ENCODE measurements around the gene HUS1B. TPM values are rescaled to one million over a fixed set of nuclear protein-coding genes. Genes with fewer than 3 reads are reported as not detected.

HUS1B gene
- 3.9 and 7.0 TPM in 2 replicates for total RNA-seq (2014; rRNA removed; shearing (Covaris generic))
- 0.94 and 1.3 TPM in 2 replicates for polyA plus RNA-seq (2016; fragmentation: Nextera tagmentation; extraction: Ambion mirVana)
- long read RNA-seq = 0 reads

GRCh38 chr6:656460-657252 is at the start of gene HUS1B:
HUS1B (minus strand) TSS chr6:657100; CDS start chr6:656944, 156 bp downstream.
- H3K4me1 ChIP-seq (ENCODE audit: insufficient read depth) = peaks cover 74% of the 10 kb centered on the region
- no peaks in the 10 kb centered on the region for H4K20me1 ChIP-seq (replicated peaks; ENCODE audit: insufficient read depth)
- H3K79me2 ChIP-seq (replicated peaks; ENCODE audit: insufficient read depth) = peaks cover 88% of the 10 kb centered on the region
- H3F3A ChIP-seq (replicated peaks; ENCODE audit: low read depth) = 0 out of 2 replicates have a peak, but pooled peaks cover 10% of the 10 kb centered on the region
- H3K27me3 Mint-ChIP-seq (ENCODE audit: insufficient read depth, low read depth, poor library complexity) = no peaks in the 10 kb centered on the region
- TF ChIP-seq ZNF331 (CRISPR knock-in tag; IDR thresholded peaks at IDR 0.05; ENCODE audit: low read depth) (no peak), CREB1 (CRISPR knock-in tag; IDR thresholded peaks at IDR 0.05; ENCODE audit: low read depth) (no peak), ETS1 (IDR thresholded peaks at IDR 0.05) (no peak), CTCF (conservative IDR thresholded peaks at IDR 0.05; ENCODE audit: low read depth in 2 of 2) (no peak), REST (IDR thresholded peaks at IDR 0.05; ENCODE audit: unreplicated experiment) (no peak), ZNF462 (CRISPR knock-in tag; IDR thresholded peaks at IDR 0.05) (no peak), STAT1 (IDR thresholded peaks at IDR 0.05; ENCODE audit: unreplicated experiment) (no peak), POLR2AphosphoS5 (IDR thresholded peaks at IDR 0.05; ENCODE audit: low read depth) (no peak), EZH2phosphoT487 (IDR thresholded peaks at IDR 0.05; ENCODE audit: unreplicated experiment) (no peak), JUNB (IDR thresholded peaks at IDR 0.05; ENCODE audit: unreplicated experiment) (no peak), NANOG (IDR thresholded peaks at IDR 0.05; ENCODE audit: borderline replicate concordance) (no peak), ZNF114 (CRISPR knock-in tag; IDR thresholded peaks at IDR 0.05) (no peak), EZH2 (IDR thresholded peaks at IDR 0.05; ENCODE audit: low read depth, unreplicated experiment) (no peak)
- peak within 1 kb of the TSS; percentile 59; the same call in 1 of the 2 replicates for H3K4me2 ChIP-seq
- no peaks in the 10 kb centered on the region for H3K27me3 ChIP-seq (ENCODE audit: insufficient read depth)
- H3K4me1 Mint-ChIP-seq = peaks cover 63% of the 10 kb centered on the region
- H3K27ac Mint-ChIP-seq = peak within 1 kb of the TSS; percentile 92
- H3K36me3 Mint-ChIP-seq (ENCODE audit: low read depth) = peaks cover 18% of the 10 kb centered on the region
- H3K9me3 Mint-ChIP-seq = no peaks in the 10 kb centered on the region; the same call in 2 of the 3 replicates
- peak within 1 kb of the TSS; percentile 25; the same call in 1 of the 3 replicates for H3K4me3 Mint-ChIP-seq
- no peak within 1 kb of the TSS for H3K4me3 ChIP-seq
- no peaks in the 10 kb centered on the region for H3K36me3 ChIP-seq (ENCODE audit: insufficient read depth)
- DNase-seq (ENCODE audit: low spot score) (peak; percentile 58), ATAC-seq (peak; percentile 33)
- no peaks in the 10 kb centered on the region for H3K9me2 ChIP-seq (ENCODE audit: insufficient read depth)
- peak within 1 kb of the TSS; percentile 51; the same call in 1 of the 2 replicates for H3K27ac ChIP-seq (ENCODE audit: low read depth)
- H2AFZ ChIP-seq = no peak within 1 kb of the TSS
